ENCODE results near the gene OR10W1.

- no peak for TF ChIP-seq CTCF (tag by site-specific recombination; IDR thresholded peaks at IDR 0.05)
- no peak for TF ChIP-seq ZNF660 (tag by site-specific recombination; IDR thresholded peaks at IDR 0.05)
- TF ChIP-seq ZFP69B (tag by site-specific recombination; IDR thresholded peaks at IDR 0.05), result no peak
- TF ChIP-seq ZNF777 (tag by site-specific recombination; IDR thresholded peaks at IDR 0.05; ENCODE audit: borderline replicate concordance), result no peak
- TF ChIP-seq ZNF473 (tag by site-specific recombination; IDR thresholded peaks at IDR 0.05), result no peak
- no peak for TF ChIP-seq ZNF121 (tag by site-specific recombination; IDR thresholded peaks at IDR 0.05)
- TF ChIP-seq ZNF184 (tag by site-specific recombination; IDR thresholded peaks at IDR 0.05), result no peak
- TF ChIP-seq ZNF398 (tag by site-specific recombination; IDR thresholded peaks at IDR 0.05), result no peak
- no peak for TF ChIP-seq PATZ1 (tag by site-specific recombination; IDR thresholded peaks at IDR 0.05)
- TF ChIP-seq ZNF175 (tag by site-specific recombination; IDR thresholded peaks at IDR 0.05), result no peak
- no peak for TF ChIP-seq BCL11A (tag by site-specific recombination; IDR thresholded peaks at IDR 0.05; ENCODE audit: low read depth)
- no peak for TF ChIP-seq HIC1 (tag by site-specific recombination; IDR thresholded peaks at IDR 0.05)
- TF ChIP-seq ZNF146 (tag by site-specific recombination; IDR thresholded peaks at IDR 0.05), result no peak
Observed at GRCh38 chr11:58285483-58286040, 17.5 kb upstream of the OR10W1 start.

Data from HEK293 (cell line).